ENCODE data around the gene REXO1.

The REXO1 gene

GRCh38 chr19:1851654-1852580, 3.6 kb upstream of the REXO1 start:
- CTCF ChIA-PET = no interaction called here
- TF ChIP-seq, protein P1, sequence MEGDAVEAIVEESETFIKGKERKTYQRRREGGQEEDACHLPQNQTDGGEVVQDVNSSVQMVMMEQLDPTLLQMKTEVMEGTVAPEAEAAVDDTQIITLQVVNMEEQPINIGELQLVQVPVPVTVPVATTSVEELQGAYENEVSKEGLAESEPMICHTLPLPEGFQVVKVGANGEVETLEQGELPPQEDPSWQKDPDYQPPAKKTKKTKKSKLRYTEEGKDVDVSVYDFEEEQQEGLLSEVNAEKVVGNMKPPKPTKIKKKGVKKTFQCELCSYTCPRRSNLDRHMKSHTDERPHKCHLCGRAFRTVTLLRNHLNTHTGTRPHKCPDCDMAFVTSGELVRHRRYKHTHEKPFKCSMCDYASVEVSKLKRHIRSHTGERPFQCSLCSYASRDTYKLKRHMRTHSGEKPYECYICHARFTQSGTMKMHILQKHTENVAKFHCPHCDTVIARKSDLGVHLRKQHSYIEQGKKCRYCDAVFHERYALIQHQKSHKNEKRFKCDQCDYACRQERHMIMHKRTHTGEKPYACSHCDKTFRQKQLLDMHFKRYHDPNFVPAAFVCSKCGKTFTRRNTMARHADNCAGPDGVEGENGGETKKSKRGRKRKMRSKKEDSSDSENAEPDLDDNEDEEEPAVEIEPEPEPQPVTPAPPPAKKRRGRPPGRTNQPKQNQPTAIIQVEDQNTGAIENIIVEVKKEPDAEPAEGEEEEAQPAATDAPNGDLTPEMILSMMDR (conservative IDR thresholded peaks at IDR 0.05; ENCODE audit: low read depth) = no peak
- DNase-seq (ENCODE audit: low spot score) = no peak

DNA sequence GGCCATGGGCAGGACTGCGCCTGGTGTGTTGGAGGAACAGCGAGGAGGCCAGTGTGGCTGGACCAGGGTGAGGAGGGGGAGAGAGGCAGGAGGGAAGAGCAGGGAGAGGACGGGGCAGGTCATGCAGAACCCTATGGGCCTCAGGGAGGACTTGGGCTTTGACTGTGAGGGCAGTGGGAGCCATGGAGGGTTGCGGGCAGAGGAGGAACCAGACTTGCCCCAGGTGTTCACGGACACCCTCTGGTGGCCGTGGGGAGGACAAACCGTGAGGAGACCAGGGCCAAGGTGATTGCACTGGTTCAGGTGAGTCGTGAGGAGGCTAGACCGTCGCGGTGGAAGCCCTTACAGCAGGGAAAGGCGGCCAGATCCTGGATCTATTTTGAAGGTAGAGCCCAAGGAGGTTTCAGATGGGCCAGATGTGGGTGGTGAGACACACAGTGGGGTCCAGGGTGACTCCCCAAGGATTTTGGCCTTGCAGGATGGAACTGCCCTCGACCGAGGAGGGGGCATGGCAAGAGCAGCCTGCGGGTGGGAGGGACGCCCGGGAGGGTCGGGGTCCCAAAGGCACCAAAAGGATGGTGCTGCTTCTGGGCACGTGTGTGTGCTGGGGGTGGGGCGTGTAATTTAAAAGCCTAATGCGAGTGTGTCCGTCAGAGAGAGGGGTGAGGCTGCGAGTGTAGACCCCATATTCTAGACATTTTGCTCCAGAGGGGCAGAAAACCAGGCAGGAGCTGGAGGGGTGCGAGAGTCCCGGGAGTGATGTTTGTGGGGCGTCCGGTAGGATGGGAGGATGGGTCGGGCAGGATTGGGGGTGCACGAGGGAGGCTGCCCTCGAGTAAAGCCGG, 2.7 kb upstream of the REXO1 start:
- TF ChIP-seq, protein P1 (conservative IDR thresholded peaks at IDR 0.05; ENCODE audit: low read depth) = no peak
- CTCF ChIA-PET = no interaction called here
- H3K27ac ChIP-seq = peak overlapping the region; percentile 98
- no peak for DNase-seq (ENCODE audit: low spot score)
- POLR2A ChIA-PET (ENCODE audit: low non-redundant PET) = no interaction called here

More at GRCh38 chr19:1851654-1852580, 3.6 kb upstream of the REXO1 start:
- H3K27ac ChIP-seq = peak overlapping the region; percentile 98
- POLR2A ChIA-PET (ENCODE audit: low non-redundant PET) = no interaction called here

- no peak for DNase-seq (ENCODE audit: low spot score)
- ChIA-PET CTCF (no interaction called here), POLR2A (ENCODE audit: low non-redundant PET) (interaction anchor here (0.7 kb wide), 1 partner anchor 392 kb away, joined by 3 read pairs; no protein-coding TSS in a partner anchor)
- H3K27ac ChIP-seq = peak overlapping the region; percentile 98
- TF ChIP-seq, protein P1 (conservative IDR thresholded peaks at IDR 0.05; ENCODE audit: low read depth) = no peak
Observed at GRCh38 chr19:1849886-1850398, 1.7 kb upstream of the REXO1 start.

DNA sequence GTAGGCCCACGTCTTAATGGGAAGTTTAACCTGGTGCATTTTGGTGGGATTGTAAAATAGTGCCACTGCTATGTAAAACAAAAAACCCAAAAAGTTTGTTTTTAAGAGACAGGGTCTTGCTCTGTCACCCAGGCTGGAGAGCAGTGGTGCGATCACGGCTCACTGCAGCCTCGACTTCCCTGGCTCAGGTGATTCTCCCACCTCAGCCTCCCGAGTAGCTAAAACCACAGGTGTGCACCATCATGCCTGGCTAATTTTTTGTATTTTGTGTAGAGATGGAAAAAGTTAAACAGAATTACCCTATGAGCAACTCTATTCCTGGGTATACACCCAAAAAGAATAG, 820 bp upstream of the REXO1 start:
- TF ChIP-seq, protein P1 (conservative IDR thresholded peaks at IDR 0.05; ENCODE audit: low read depth) = no peak
- CTCF ChIA-PET = interaction anchor here (0.6 to 1.2 kb wide), 4 partner anchors 8 to 53 kb away, joined by 3 to 5 read pairs (median 5); no protein-coding TSS in a partner anchor
- POLR2A ChIA-PET (ENCODE audit: low non-redundant PET) = interaction anchor here (0.9 kb wide), 1 partner anchor 10 kb away, joined by 12 read pairs; no protein-coding TSS in a partner anchor
- DNase-seq (ENCODE audit: low spot score) = no peak
- peak overlapping the region; percentile 98 for H3K27ac ChIP-seq

DNA sequence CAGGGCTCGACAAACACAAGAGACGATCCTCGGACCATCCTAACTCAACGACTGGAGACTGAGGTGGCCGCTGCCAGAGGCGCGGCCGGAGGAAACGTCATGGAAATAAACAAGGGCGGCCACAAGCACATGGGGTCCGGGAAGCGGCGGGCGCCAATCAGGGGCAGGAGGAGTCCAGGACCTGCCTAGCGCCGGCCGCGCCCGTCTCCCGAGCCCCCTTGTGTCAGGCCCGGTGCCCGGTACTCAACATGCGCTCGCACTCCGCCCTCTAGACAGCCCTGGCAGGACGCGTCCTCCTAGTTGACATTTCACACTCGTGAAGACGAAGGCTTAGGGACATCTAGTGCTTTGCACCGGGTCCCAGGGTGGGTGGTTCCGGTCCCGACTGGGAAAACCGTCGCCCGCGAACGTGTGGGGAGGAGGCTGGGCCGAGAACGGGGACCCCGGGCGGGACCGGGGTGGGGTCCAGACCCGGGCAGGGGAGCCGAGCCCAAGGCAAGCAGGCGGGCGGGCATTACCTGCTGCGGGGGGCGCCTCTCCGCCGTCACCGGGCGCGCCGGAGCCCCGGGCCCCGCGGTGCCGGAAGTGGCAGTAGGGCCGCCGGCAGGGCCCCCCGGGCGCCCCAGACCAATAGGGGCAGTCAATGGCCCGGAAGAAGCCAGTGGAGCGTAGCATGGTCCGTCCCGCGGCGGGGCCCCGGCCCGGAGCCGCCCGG, 442 bp downstream of the REXO1 start:
- H3K27ac ChIP-seq = peak overlapping the region; percentile 98
- TF ChIP-seq, protein P1 (conservative IDR thresholded peaks at IDR 0.05; ENCODE audit: low read depth) = no peak
- ChIA-PET POLR2A (ENCODE audit: low non-redundant PET) (no interaction called here), CTCF (interaction anchor here (1.1 to 1.2 kb wide), 2 partner anchors 8 to 10 kb away, joined by 5 read pairs; no protein-coding TSS in a partner anchor)
- no peak for DNase-seq (ENCODE audit: low spot score)

All from RWPE1 (cell line).